Measurements from ENCODE around the gene CDH13.

Gene CDH13

DNA sequence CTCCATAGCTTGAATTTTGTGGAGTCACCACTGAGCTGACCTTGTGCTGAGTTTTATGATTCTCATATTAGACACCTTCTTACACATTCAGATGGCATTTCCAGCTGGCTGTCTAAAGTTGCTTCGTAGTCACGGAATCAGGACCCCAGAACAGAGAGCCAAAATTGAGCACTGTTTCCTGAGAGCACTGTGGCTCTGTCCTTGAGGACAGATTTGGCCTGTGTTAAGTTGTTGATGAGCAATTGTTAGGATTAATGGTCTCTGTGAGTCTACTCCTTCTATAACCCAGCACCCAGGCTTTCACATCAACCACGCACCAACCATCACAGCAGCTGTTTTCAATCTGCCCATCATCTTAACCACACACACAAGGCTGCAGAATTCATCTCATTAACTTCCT is 903.5 kb downstream of the CDH13 start:
- TF ChIP-seq SPI1 (IDR thresholded peaks at IDR 0.05; ENCODE audit: borderline replicate concordance, low read depth) = no peak
- TF ChIP-seq, protein P1, sequence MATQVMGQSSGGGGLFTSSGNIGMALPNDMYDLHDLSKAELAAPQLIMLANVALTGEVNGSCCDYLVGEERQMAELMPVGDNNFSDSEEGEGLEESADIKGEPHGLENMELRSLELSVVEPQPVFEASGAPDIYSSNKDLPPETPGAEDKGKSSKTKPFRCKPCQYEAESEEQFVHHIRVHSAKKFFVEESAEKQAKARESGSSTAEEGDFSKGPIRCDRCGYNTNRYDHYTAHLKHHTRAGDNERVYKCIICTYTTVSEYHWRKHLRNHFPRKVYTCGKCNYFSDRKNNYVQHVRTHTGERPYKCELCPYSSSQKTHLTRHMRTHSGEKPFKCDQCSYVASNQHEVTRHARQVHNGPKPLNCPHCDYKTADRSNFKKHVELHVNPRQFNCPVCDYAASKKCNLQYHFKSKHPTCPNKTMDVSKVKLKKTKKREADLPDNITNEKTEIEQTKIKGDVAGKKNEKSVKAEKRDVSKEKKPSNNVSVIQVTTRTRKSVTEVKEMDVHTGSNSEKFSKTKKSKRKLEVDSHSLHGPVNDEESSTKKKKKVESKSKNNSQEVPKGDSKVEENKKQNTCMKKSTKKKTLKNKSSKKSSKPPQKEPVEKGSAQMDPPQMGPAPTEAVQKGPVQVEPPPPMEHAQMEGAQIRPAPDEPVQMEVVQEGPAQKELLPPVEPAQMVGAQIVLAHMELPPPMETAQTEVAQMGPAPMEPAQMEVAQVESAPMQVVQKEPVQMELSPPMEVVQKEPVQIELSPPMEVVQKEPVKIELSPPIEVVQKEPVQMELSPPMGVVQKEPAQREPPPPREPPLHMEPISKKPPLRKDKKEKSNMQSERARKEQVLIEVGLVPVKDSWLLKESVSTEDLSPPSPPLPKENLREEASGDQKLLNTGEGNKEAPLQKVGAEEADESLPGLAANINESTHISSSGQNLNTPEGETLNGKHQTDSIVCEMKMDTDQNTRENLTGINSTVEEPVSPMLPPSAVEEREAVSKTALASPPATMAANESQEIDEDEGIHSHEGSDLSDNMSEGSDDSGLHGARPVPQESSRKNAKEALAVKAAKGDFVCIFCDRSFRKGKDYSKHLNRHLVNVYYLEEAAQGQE (IDR thresholded peaks at IDR 0.05; ENCODE audit: insufficient replicate concordance, low read depth) = no peak
- no peak for TF ChIP-seq CTCF (IDR thresholded peaks at IDR 0.05; ENCODE audit: insufficient read depth, low read length)
- no peak for TF ChIP-seq GABPA (IDR thresholded peaks at IDR 0.05; ENCODE audit: low read depth)
- TF ChIP-seq POLR2AphosphoS5 (IDR thresholded peaks at IDR 0.05; ENCODE audit: low read depth) = no peak
- H3K27me3 ChIP-seq (ENCODE audit: insufficient read depth, poor library complexity, severe bottlenecking) = no peaks in the 10 kb centered on the region
- no peak for DNase-seq (ENCODE audit: low read depth in 1 of 2, low spot score in 1 of 2)
- no peak overlapping the region for H3K27ac ChIP-seq (replicated peaks)
- H3K4me3 ChIP-seq (replicated peaks; ENCODE audit: insufficient read depth, low read length) = no peak overlapping the region

GRCh38 chr16:83532634-83533033 is 905.9 kb downstream of the CDH13 start:
- no peak overlapping the region for H3K4me3 ChIP-seq (replicated peaks; ENCODE audit: insufficient read depth, low read length)
- no peak for TF ChIP-seq GABPA (IDR thresholded peaks at IDR 0.05; ENCODE audit: low read depth)
- no peak for TF ChIP-seq POLR2AphosphoS5 (IDR thresholded peaks at IDR 0.05; ENCODE audit: low read depth)
- no peak for TF ChIP-seq CTCF (IDR thresholded peaks at IDR 0.05; ENCODE audit: insufficient read depth, low read length)
- TF ChIP-seq, protein P1 (IDR thresholded peaks at IDR 0.05; ENCODE audit: insufficient replicate concordance, low read depth) = no peak
- TF ChIP-seq SPI1 (IDR thresholded peaks at IDR 0.05; ENCODE audit: borderline replicate concordance, low read depth) = no peak
- H3K27me3 ChIP-seq (ENCODE audit: insufficient read depth, poor library complexity, severe bottlenecking) = no peaks in the 10 kb centered on the region
- DNase-seq (ENCODE audit: low read depth in 1 of 2, low spot score in 1 of 2) = no peak
- H3K27ac ChIP-seq (replicated peaks) = no peak overlapping the region

- no peaks in the 10 kb centered on the region for H3K27me3 ChIP-seq (ENCODE audit: insufficient read depth, poor library complexity, severe bottlenecking)
- H3K4me3 ChIP-seq (replicated peaks; ENCODE audit: insufficient read depth, low read length) = no peak overlapping the region
- no peak overlapping the region for H3K27ac ChIP-seq (replicated peaks)
- DNase-seq (ENCODE audit: low read depth in 1 of 2, low spot score in 1 of 2) = no peak
- TF ChIP-seq CTCF (IDR thresholded peaks at IDR 0.05; ENCODE audit: insufficient read depth, low read length) = no peak
- no peak for TF ChIP-seq SPI1 (IDR thresholded peaks at IDR 0.05; ENCODE audit: borderline replicate concordance, low read depth)
- TF ChIP-seq, protein P1 (IDR thresholded peaks at IDR 0.05; ENCODE audit: insufficient replicate concordance, low read depth) = no peak
- no peak for TF ChIP-seq GABPA (IDR thresholded peaks at IDR 0.05; ENCODE audit: low read depth)
- no peak for TF ChIP-seq POLR2AphosphoS5 (IDR thresholded peaks at IDR 0.05; ENCODE audit: low read depth)
These were observed 906.4 kb downstream of the CDH13 start for GRCh38 chr16:83533193-83533592.
